ENCODE measurements around the gene EPYC.

Gene EPYC

DNA sequence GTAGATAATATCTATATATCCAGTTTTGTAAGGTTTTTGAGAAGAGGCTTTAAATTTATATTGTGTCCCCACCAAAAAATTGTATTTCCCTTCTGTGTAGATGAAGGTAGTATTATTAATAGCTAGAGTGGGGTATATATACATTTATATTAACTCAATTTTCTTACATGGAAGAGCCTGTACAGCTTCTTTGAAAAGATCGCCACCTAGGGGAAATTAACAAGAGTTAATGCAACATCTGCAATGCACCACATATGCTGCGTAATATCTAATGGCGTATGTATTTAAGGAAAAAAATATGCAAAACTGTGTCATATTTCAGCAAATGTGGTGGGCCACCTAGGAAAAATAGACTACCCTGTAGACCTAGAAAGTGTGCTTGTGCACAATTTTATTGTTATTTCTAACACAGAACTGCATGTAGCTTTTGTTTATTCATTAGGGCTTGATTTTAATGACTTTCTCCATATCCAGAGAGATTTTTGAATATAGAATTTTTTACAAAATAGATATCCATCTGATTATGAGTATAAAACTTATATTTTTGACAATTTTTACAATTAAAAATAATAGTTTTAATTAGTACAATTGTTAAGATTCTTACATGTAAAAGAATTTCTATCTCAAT lies 63.8 kb downstream of the EPYC start:
- Histone ChIP-seq H3K27ac (ENCODE audit: extremely low read depth, low read depth, low read length) (no peak overlapping the region), H3K9me3 (ENCODE audit: control insufficient read depth, insufficient read depth, low read depth, low read length) (no peaks in the 10 kb centered on the region), H3K36me3 (ENCODE audit: control insufficient read depth in 2 of 2, insufficient read depth in 1 of 2, low read length in 2 of 2) (no peaks in the 10 kb centered on the region), H3K4me3 (ENCODE audit: low read depth, low read length) (no peak overlapping the region), H3K4me1 (ENCODE audit: control insufficient read depth, insufficient read depth, low read length) (no peaks in the 10 kb centered on the region)
- TF ChIP-seq ZNF19 (tag by site-specific recombination; IDR thresholded peaks at IDR 0.05; ENCODE audit: low read depth): no peak
- TF ChIP-seq ZNF654 (tag by site-specific recombination; IDR thresholded peaks at IDR 0.05; ENCODE audit: low read depth): peak; percentile 66
- TF ChIP-seq ZBTB44 (tag by site-specific recombination; IDR thresholded peaks at IDR 0.05): peak; percentile 28; the same call in 1 of the 2 replicates
- ChIA-PET POLR2A (no interaction called here), CTCF (interaction anchor here (0.6 to 1.9 kb wide), 21 partner anchors 9 to 1470 kb away, joined by 3 to 10 read pairs (median 4); no protein-coding TSS in a partner anchor)

GRCh38 chr12:90939382-90939781 lies 65.4 kb downstream of the EPYC start:
- ChIA-PET CTCF (interaction anchor here (0.6 to 0.7 kb wide), 2 partner anchors 34 to 934 kb away, joined by 3 read pairs; no protein-coding TSS in a partner anchor), POLR2A (no interaction called here)
- no peak overlapping the region for H3K4me3 ChIP-seq (ENCODE audit: low read depth, low read length)
- no peak overlapping the region for H3K27ac ChIP-seq (ENCODE audit: extremely low read depth, low read depth, low read length)
- no peaks in the 10 kb centered on the region for H3K9me3 ChIP-seq (ENCODE audit: control insufficient read depth, insufficient read depth, low read depth, low read length)
- no peaks in the 10 kb centered on the region for H3K4me1 ChIP-seq (ENCODE audit: control insufficient read depth, insufficient read depth, low read length)
- TF ChIP-seq, protein P1, sequence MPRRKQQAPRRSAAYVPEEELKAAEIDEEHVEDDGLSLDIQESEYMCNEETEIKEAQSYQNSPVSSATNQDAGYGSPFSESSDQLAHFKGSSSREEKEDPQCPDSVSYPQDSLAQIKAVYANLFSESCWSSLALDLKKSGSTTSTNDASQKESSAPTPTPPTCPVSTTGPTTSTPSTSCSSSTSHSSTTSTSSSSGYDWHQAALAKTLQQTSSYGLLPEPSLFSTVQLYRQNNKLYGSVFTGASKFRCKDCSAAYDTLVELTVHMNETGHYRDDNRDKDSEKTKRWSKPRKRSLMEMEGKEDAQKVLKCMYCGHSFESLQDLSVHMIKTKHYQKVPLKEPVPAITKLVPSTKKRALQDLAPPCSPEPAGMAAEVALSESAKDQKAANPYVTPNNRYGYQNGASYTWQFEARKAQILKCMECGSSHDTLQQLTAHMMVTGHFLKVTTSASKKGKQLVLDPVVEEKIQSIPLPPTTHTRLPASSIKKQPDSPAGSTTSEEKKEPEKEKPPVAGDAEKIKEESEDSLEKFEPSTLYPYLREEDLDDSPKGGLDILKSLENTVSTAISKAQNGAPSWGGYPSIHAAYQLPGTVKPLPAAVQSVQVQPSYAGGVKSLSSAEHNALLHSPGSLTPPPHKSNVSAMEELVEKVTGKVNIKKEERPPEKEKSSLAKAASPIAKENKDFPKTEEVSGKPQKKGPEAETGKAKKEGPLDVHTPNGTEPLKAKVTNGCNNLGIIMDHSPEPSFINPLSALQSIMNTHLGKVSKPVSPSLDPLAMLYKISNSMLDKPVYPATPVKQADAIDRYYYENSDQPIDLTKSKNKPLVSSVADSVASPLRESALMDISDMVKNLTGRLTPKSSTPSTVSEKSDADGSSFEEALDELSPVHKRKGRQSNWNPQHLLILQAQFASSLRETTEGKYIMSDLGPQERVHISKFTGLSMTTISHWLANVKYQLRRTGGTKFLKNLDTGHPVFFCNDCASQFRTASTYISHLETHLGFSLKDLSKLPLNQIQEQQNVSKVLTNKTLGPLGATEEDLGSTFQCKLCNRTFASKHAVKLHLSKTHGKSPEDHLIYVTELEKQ (tag by site-specific recombination; IDR thresholded peaks at IDR 0.05; ENCODE audit: borderline replicate concordance): no peak
- TF ChIP-seq ZFHX2 (tag by site-specific recombination; conservative IDR thresholded peaks at IDR 0.05): no peak
- TF ChIP-seq ZBTB7A (tag by site-specific recombination; IDR thresholded peaks at IDR 0.05; ENCODE audit: low read depth): no peak
- TF ChIP-seq BCL6B (tag by site-specific recombination; IDR thresholded peaks at IDR 0.05): no peak
- TF ChIP-seq ZNF548 (tag by site-specific recombination; IDR thresholded peaks at IDR 0.05): no peak
- no peak for TF ChIP-seq ZNF354C (tag by site-specific recombination; IDR thresholded peaks at IDR 0.05; ENCODE audit: borderline replicate concordance, low read depth)
- no peak for TF ChIP-seq TCF7L2 (IDR thresholded peaks at IDR 0.05; ENCODE audit: borderline replicate concordance, low read depth, low read length)
- no peak for TF ChIP-seq PRDM4 (tag by site-specific recombination; IDR thresholded peaks at IDR 0.05)
- TF ChIP-seq ZNF391 (tag by site-specific recombination; IDR thresholded peaks at IDR 0.05; ENCODE audit: borderline replicate concordance, low read depth): no peak
- TF ChIP-seq ZNF639 (tag by site-specific recombination; IDR thresholded peaks at IDR 0.05): no peak
- TF ChIP-seq ZBTB21 (tag by site-specific recombination; IDR thresholded peaks at IDR 0.05): no peak
- no peak for TF ChIP-seq ZNF18 (tag by site-specific recombination; IDR thresholded peaks at IDR 0.05)
- no peak for TF ChIP-seq ZBTB6 (tag by site-specific recombination; IDR thresholded peaks at IDR 0.05)
- no peaks in the 10 kb centered on the region for H3K36me3 ChIP-seq (ENCODE audit: control insufficient read depth in 2 of 2, insufficient read depth in 1 of 2, low read length in 2 of 2)

All from HEK293 (cell line).